ENCODE measurements around the gene ANKS3. TPM values are rescaled to one million over a fixed set of nuclear protein-coding genes. Genes with fewer than 3 reads are reported as not detected.

Gene ANKS3
- total RNA-seq, 4 donors from 2014 or later, result 11.5 to 36.5 (median 20.0) TPM

DNA sequence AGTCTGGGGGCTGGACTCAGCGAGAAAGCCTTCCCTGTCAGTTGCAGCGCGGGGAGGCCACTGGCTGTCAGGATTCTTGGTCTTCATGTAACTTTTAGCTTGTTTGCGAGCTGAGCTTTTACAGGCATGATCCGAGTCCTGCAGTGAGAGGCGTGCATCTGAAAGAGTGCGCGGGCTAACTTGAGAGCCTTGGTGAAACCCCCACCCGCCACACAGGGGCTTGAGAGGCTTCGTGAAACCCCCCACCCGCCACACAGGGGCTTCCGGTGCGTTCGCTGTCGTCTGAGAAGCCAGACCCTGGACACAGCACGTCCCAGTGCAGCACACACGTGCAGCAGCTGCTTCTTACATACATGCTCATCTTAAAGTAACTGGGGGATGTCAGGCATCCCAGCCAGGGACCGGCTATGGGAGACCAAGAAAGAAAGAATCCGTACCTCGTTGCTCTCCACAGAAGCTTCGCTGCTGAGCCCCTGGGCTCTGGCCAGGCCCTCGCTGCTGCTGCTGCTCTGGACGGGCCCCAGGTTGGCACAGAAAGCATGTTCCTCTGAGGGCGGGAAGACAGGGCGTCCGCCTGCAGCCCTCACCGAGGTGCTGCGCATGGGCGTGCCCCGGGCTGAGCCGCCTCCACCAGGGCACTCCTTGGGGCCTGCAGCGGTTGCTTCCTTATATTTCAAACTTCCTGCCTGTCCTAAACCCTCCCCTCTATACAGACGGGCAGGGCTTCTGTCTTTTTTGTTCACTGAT lies 32.9 kb downstream of the ANKS3 start:
- 82% methylated on average over 17 of the region's 33 CpGs for WGBS
- Histone ChIP-seq H3K9me3 (no peaks in the 10 kb centered on the region), H3K27me3 (no peaks in the 10 kb centered on the region), H3K4me1 (peaks cover 14% of the 10 kb centered on the region), H3K4me3 (no peak overlapping the region), H3K27ac (no peak overlapping the region), H3K36me3 (peaks cover 87% of the 10 kb centered on the region)
- TF ChIP-seq, protein P1, sequence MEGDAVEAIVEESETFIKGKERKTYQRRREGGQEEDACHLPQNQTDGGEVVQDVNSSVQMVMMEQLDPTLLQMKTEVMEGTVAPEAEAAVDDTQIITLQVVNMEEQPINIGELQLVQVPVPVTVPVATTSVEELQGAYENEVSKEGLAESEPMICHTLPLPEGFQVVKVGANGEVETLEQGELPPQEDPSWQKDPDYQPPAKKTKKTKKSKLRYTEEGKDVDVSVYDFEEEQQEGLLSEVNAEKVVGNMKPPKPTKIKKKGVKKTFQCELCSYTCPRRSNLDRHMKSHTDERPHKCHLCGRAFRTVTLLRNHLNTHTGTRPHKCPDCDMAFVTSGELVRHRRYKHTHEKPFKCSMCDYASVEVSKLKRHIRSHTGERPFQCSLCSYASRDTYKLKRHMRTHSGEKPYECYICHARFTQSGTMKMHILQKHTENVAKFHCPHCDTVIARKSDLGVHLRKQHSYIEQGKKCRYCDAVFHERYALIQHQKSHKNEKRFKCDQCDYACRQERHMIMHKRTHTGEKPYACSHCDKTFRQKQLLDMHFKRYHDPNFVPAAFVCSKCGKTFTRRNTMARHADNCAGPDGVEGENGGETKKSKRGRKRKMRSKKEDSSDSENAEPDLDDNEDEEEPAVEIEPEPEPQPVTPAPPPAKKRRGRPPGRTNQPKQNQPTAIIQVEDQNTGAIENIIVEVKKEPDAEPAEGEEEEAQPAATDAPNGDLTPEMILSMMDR (IDR thresholded peaks at IDR 0.05), result no peak
- no peak for TF ChIP-seq POLR2A (IDR thresholded peaks at IDR 0.05)
- TF ChIP-seq EP300 (IDR thresholded peaks at IDR 0.05), result no peak
- TF ChIP-seq POLR2AphosphoS5 (IDR thresholded peaks at IDR 0.05), result no peak
- DNase-seq (ENCODE audit: low spot score in 2 of 2), result no peak

- 87% methylated on average over 12 of the region's 13 CpGs for WGBS
- no peak for DNase-seq (ENCODE audit: low spot score in 2 of 2)
- TF ChIP-seq EP300 (IDR thresholded peaks at IDR 0.05), result no peak
- TF ChIP-seq POLR2AphosphoS5 (IDR thresholded peaks at IDR 0.05), result no peak
- TF ChIP-seq POLR2A (IDR thresholded peaks at IDR 0.05), result no peak
- TF ChIP-seq, protein P1 (IDR thresholded peaks at IDR 0.05), result no peak
- peaks cover 87% of the 10 kb centered on the region for H3K36me3 ChIP-seq
- H3K27me3 ChIP-seq, result no peaks in the 10 kb centered on the region
- H3K27ac ChIP-seq, result no peak overlapping the region
- no peaks in the 10 kb centered on the region for H3K9me3 ChIP-seq
- H3K4me1 ChIP-seq, result peaks cover 17% of the 10 kb centered on the region
- no peak overlapping the region for H3K4me3 ChIP-seq
Measured at GRCh38 chr16:4700380-4700996, 33.6 kb downstream of the ANKS3 start.

DNA sequence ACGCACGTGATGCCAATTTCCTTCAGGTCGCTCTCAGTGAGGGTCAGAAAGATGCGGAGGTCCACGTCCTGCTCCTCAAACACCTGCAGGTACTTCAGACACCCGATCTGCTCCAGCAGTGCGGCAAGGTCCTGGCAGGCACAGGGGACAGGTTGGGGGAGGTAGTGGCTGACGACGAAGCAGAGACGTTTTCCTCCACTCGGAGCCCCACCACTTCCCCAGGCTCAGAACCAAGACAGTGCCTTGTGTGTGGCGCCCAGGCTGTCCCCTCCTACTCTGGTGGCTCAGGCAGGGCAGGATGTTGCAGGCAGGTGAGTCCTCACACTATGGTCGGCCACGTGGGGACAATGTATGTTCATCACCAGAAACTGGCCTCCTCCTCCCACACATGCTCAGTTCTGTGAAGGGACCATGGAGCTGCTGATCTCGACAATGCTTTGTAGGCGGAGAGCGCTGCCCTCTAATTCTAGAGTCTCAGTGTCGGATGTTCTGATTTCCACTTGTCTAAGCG lies 35.0 kb downstream of the ANKS3 start:
- Histone ChIP-seq H3K4me3 (no peak overlapping the region), H3K4me1 (peaks cover 31% of the 10 kb centered on the region), H3K36me3 (peaks cover 74% of the 10 kb centered on the region), H3K9me3 (no peaks in the 10 kb centered on the region), H3K27me3 (no peaks in the 10 kb centered on the region), H3K27ac (no peak overlapping the region)
- TF ChIP-seq POLR2AphosphoS5 (IDR thresholded peaks at IDR 0.05), result no peak
- TF ChIP-seq EP300 (IDR thresholded peaks at IDR 0.05), result no peak
- TF ChIP-seq, protein P1 (IDR thresholded peaks at IDR 0.05), result no peak
- TF ChIP-seq POLR2A (IDR thresholded peaks at IDR 0.05), result no peak
- no peak for DNase-seq (ENCODE audit: low spot score in 2 of 2)
- 85% methylated on average over 16 of the region's 19 CpGs for WGBS

DNA sequence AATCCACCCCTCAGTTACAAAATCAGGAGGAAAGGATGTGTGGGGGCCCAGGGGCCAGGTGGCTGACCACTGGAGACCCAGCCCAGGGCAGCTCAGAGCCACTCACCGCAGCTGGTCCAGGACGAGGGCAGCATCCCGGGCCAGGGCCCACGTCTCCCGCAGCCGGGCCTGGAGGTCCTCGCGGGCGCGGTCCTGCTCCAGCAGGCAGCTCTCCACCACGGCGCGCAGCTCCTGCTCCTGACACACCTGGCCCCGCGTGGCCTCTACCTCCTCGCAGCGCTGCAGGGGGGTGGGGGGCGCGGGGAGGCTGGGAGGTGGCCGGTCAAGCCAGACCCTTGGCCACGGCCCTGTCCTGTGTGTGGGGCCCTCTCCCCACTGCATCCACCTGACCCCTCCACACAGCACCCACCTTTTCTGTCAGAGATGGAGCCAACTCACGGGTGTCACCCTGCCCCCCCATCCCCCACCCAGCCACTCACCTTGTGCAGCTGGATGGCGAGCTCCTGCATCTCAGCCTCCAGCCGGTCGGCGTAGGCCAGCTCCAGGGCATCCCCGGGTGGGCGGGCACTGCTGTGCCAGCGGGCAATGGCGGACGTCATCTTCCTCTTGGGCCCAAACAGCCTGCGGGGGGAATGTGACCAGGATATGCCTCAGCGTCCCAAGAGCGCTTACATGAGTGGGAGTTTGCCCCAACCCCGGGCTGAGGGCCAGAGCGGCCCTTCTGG lies 35.6 kb downstream of the ANKS3 start:
- 92% methylated on average over 11 of the region's 36 CpGs for WGBS
- no peaks in the 10 kb centered on the region for H3K27me3 ChIP-seq
- peaks cover 32% of the 10 kb centered on the region for H3K4me1 ChIP-seq
- H3K4me3 ChIP-seq, result no peak overlapping the region
- no peak overlapping the region for H3K27ac ChIP-seq
- H3K9me3 ChIP-seq, result no peaks in the 10 kb centered on the region
- TF ChIP-seq, protein P1 (IDR thresholded peaks at IDR 0.05), result no peak
- TF ChIP-seq POLR2A (IDR thresholded peaks at IDR 0.05) (no peak), EP300 (IDR thresholded peaks at IDR 0.05) (no peak), POLR2AphosphoS5 (IDR thresholded peaks at IDR 0.05) (no peak)
- H3K36me3 ChIP-seq, result peaks cover 68% of the 10 kb centered on the region
- DNase-seq (ENCODE audit: low spot score in 2 of 2), result no peak
